Heart left ventricle (tissue), 13 donors: ENCODE measurements around the gene PCDHAC2.

ENCODE experiments used
- CTCF ChIP-seq, 12 donors: fragments of 200-600 bp; sonication (generic) in 4 of 12; IDR thresholded peaks; one replicate each; pipeline versions ENCODE4 v1.5.0 to v1.8.0; 2018 to 2022; ENCODE audit warnings: antibody characterized with exemption in 12 of 12, mild to moderate bottlenecking in 5 of 12
- POLR2A ChIP-seq, 2 donors: fragments of 450-650 bp; IDR thresholded peaks; one replicate each; pipeline ENCODE4 v1.6.1; 2017; ENCODE audit warnings: antibody characterized with exemption in 2 of 2, mild to moderate bottlenecking in 2 of 2, moderate library complexity in 2 of 2
- donor health status: ischemic (EF 13 %, LVEDD 7.1; RV severe dilation, severe dysfunction).
- donor health status: DM: no; HTN: yes; CAD: no.
- donor health status: DM: no; HTN: no; CAD: no.
- donor health status: ischemic (EF 25% LVEDD 6.9; RV normal size, moderate dysfunction).
- donor health status: ischemic (EF 25% LVEDD 5.7; RV mildly dilated, moderate dysfunction).
- donor health status: ischemic (EF 35%, LVEDD 5.7; RV mildly dilated, moderate dysfunction).
- donor health status: nonischemic (EF 11% LVEDD 7.7; RV severe dilation, severe dysfunction).
- donor health status: DM: yes; HTN: yes; CAD: no.
- donor health status: PGD.
- donor health status: ischemic (EF 29% LVEDD 5.4; RV normal size, mild dysfunction).
- donor health status: nonischemic (EF 23%, LVEDD 6.1; RV moderate dilation, normal function).

- TF ChIP-seq POLR2A (IDR thresholded peaks at IDR 0.05) (no peak), CTCF (IDR thresholded peaks at IDR 0.05) (no peak)
These were observed 1.9 kb upstream of the PCDHAC2 start for GRCh38 chr5:140964356-140964755.
